M059J (cell line): ENCODE measurements around the gene ZCCHC14. TPM values are rescaled to one million over a fixed set of nuclear protein-coding genes. Genes with fewer than 3 reads are reported as not detected.

Experiments used
- DNase-seq: peaks from one replicate; pipeline ENCODE4 v3.0.0-alpha.2; 2012; ENCODE audit warnings: low read depth
- total RNA-seq: library from RNA; depleted of rRNA; stranded (reverse); fragments of >200 nt; shearing (Covaris generic); gene quantifications from 2 replicates; pipeline ENCODE4 v1.2.3, GENCODE V29; 2014

Gene ZCCHC14
- total RNA-seq, 1 experiment from 2014 or later, result 7.8 TPM

DNA sequence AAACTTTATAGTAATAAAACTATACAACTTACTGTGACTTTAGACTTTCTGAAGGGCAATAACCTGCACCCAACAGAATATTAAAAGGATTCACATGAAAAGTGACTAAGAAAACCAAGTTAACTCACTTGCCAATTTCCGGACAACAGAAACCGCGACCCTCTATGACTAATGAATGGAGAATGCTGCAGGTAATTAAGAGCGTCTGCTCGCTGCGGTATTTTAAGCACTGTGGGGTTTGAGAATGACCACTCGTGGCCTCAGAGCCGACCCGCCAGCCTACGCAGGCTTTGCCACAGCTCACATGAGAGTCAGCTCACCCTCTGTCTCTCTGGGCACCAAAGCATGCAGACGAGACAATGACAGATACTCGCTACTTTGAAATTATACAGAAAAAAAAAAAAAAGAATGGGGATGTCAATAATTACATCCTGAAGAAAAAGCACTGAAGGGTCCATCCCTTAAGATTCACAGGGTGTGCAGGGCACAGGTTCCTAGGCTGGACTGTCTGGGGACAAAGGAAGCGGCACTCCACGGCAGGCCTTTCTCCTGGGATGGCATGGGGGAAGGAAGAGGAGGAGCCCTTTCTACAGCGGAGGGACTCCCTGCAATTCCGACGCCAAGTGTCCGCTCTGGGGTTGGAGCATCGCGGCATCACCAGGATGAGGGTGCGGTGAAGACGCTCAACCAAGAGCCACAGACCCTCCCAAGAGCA, 35.0 kb downstream of the ZCCHC14 start:
- peak; percentile 99 for DNase-seq

DNA sequence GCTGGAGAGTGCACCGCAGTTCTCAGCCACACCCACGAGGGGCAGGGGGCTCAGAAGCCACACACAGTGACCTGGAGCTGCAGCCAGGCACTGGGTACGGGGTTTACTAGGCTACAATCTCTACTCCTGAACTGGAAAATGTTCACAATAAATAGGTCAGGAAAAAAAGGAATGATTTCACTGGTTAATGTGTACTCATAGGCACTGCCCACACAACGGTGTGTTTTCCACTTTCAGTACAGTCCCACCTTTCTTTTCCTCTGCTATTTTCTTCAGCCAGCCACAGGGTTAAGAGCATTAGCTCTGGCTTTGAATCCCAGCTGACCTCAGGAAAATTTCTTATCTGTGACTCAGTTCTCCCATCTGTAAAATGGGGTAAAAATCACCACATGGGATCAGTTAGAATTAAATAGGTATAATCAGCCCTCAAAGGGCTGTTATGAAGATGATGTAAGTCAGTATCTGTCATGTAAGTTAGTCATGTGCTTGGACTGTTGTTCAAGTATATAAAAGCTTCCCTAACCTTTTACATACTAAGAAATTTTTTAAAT, 35.7 kb downstream of the ZCCHC14 start:
- DNase-seq, result no peak

DNA sequence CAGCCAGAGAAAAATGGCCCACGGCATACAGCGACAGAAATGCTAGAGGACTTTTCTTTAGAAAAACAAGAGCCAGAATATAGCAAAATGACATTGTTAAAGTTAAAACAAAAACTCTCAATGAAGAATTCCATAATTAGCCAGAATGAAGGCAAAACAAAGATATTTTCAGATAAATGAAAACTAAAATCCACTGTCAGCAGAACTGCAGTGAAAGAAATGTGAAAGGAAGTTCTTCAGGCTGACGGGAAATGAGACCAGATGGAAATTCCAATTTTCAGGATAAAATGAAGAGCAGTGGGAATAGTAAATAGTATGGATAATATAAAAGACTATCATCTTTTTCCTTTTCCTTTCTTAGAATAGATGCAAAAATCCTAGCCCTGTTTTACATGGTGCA, 38.4 kb downstream of the ZCCHC14 start:
- no peak for DNase-seq

DNA sequence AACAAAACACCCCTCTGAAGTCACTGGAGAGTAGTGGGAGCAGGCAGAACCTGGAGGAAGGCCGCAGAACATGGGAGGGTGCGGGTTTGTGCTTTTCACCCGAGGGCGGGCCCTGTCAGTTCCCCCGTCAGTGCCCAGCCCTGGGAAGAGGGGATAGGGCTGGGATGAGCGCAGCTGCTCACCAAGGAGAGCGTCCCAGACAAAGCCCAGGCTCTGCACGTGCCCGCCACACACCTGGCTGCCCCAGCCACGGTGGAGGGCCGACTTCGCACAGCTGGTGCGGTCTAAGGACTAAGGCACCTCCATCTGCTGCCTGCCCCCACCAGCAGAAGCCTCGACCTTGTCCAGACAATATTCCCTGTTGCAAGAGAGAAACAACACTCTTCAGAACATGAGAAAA, 39.5 kb downstream of the ZCCHC14 start:
- no peak for DNase-seq

DNA sequence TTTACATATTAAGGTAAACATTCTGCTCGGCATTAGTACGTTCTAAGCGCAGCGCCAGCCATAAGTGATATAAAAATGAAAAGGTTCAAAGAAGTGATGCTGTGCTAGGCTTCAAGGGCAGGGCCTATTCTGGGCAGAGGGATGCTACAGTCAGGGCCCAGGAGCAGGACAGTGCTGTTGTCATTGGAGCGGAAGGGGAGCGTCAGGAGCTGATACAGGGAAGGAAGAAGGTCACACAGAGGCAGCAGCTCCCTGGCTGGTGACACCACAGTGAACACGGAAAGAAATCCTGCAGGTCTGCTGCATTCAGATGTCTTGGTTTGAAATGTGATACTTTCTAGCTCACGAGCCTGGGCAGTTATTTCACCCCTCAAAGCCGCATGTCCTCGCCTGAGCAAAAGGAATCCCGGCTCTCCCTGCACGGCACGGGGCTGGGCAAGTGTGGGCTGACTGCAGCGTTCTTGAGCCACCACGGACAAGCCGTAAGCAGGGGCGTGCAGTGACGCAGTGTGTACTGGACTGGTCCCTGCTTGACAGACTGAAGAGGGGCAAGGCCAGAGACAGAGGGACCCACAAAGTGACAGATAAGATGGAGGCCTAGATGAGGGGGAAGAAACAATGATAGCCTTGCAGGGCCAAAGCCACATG, 41.1 kb downstream of the ZCCHC14 start:
- DNase-seq, result no peak

DNA sequence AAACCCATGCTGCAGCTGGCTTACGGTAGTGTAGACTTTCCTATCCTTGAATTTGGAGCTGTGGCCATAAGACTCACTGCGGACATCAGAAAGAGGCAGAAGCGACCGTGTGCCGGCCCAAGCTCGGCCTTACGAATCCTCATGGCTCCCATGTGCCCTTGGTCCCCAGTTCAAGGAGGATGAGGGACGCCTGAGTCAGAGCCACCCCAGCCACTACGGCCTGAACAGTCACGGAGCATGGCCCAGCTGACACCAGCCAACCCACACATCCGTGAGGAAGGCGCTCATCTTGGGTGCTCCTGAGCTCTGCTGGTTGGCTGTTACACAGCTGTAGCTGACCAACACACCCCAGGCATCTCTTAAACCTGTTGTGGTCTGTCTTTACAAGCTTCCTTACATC, 44.0 kb downstream of the ZCCHC14 start:
- no peak for DNase-seq

DNA sequence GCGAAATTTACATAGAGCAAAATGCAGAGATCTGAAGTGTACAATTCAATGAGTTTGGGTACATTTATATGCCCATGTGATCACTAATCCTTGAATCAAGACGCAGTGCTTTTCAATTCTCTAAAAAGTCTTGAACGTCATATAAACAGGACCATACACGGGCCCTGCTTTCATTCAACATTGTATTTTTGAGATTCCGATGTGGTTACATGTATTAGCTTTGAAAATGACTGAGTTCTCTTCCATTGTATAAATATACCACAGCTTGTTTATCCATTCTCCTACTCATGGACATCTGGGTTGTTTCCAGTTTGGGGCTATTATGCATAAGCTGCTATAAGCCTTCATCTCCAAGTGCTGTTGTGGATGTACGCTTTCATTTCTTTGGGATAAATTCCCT, 45.5 kb downstream of the ZCCHC14 start:
- peak; percentile 44 for DNase-seq

DNA sequence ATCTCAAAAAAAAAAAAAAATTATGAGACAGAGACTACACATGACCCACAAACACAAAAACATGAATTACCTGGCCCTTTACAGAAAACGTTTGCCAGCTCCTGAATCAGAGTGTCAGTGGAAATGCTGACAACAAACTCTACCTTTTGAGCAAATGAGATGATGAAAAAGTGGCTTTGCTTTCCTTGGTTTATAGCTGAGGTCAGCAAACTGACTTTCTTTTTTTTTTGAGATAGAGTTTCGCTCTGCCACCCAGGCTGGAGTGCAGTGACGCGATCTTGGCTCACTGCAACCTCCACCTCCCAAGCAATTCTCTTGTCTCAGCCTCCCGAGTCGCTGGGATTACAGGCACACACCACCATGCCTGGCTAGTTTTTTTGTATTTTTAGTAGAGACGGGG, 46.3 kb downstream of the ZCCHC14 start:
- no peak for DNase-seq

DNA sequence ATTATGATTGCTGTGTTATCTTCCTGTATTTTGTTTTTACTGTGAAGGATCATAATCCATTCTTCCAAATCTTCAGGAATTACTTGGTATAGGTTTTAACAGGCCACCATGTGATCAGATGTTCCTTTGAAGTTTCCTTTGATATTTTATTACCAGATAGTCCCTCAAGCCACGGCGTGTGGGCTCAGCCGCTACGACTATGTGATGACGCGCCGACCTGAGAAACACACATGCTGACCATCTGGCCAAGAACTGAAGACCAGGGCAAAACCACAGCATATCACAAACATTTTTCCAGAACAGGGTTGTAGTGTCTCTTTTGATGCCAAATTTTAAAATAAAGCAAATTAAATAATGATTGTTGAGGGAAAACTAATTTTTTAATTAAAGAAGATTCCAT, 47.3 kb downstream of the ZCCHC14 start:
- DNase-seq, result no peak

DNA sequence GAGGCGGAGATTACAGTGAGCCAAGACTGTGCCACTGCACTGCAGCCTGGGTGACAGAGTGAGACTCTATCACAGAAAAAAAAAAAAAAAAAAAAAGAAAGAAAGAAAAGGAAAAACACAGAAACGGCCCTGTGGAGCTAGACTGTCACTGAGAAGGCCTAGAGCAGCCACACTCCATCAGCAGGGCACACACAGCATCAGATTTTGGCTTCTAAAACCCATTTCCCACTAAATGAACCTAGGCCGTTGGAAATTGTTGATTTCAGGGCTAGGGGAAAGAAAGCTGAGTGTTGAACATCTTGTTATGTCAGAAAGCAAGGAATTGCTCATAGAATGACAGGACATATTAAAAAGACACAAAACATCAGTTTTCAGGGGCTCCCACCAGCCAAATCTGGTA, 48.9 kb downstream of the ZCCHC14 start:
- DNase-seq, result no peak

DNA sequence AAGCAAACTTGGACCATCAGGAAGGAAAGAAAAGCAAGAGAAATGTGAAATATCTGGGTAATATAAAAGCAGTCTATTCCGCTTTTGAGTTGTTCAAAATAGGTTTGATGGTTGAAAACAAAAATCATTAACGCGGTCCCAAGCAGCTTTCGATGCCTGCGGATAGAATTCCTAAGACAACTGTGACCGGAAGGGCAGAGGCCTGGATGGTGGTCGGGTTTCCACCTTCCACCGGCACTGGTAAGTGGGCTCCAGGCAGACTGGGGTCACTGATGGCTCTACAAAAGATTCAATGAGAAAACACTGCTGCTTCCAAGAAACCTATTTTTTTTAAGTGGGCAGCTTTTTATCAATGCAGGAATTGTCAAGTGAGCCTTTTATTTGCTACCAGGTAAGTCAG, 49.8 kb downstream of the ZCCHC14 start:
- DNase-seq, result no peak

DNA sequence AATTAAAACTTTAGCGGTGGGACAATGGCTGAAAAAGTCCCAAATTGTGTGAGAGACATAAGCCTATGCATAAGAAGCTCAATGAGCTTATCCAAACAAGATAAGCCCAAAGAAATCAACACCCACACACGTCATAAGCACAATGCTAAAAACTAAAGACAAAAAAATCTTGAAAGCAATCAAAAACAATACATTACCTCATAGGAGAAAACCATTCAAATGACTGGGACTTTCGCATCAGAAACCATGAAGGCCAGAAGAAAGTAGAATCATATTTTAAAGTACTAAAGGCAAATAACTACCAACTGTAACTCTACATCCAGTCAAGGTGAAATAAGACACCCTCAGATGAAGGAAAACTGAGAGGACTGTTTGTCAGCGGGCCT, 50.2 kb downstream of the ZCCHC14 start:
- DNase-seq, result no peak

DNA sequence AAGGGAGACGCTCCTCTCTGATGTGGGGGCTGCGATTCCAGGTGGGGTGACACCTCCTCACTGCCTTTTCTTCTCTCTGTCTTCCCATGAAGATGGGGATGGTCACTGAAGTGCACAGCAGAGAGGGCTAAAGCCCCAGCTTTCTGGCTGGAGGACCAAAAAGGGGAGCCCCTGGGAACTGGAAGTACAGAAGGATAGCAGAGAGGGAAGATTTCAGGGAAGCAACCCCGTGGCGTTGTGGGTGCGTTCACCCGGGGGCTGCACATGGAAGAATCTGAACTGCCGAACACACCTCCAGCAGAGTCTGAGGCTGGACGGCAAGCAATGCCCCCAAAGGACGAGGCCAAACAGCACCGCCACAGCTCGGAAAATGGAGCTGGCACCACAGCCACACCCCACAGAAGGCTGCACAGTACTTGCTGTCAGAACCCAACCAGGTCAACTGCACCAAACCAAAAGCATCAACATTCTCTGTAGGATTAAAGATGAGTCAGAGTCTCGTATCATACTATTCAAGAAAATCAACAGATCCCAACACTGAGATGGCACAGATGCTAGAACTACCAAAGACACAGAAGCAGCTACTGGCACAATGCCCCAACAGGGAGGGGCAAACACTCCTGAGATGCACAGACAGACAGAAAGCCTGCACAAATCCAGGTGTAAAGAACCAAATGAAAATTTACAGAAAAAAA, 50.8 kb downstream of the ZCCHC14 start:
- peak; percentile 48 for DNase-seq

DNA sequence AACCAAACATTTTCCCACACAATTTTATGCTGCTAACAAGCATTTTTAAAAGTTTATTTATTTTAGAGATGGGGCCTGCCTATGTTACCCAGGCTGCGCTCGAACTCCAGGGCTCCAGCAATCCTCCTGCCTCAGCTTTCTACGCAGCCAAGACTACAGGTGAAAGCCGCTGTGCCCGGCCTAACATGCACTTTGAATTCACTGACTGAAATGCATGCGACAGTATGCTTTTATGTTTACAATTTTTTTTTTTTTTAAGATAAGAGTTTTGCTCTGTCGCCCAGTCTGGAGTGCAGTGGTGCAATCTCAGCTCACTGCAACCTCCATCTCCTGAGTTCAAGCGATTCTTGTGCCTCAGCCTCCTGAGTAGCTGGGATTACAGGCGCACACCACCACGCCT, 52.9 kb downstream of the ZCCHC14 start:
- DNase-seq, result no peak

DNA sequence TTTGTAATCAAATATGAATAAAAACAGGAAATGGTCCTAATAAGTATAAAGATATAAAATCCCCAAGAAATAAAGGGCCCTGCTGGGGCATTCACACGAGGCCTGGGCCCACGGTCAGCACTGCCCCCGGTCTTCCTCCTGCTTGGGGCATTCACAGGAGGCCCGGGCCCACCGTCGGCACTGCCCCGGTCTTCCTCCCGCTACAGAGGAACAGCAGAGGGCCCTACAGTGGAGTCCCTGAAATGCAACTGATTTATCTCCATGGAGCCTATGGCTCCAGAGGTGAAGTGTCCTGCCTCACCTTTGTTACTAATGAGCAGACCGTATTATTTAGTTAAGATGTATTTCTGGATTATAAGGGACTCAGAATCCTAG, 54.2 kb downstream of the ZCCHC14 start:
- DNase-seq, result no peak

DNA sequence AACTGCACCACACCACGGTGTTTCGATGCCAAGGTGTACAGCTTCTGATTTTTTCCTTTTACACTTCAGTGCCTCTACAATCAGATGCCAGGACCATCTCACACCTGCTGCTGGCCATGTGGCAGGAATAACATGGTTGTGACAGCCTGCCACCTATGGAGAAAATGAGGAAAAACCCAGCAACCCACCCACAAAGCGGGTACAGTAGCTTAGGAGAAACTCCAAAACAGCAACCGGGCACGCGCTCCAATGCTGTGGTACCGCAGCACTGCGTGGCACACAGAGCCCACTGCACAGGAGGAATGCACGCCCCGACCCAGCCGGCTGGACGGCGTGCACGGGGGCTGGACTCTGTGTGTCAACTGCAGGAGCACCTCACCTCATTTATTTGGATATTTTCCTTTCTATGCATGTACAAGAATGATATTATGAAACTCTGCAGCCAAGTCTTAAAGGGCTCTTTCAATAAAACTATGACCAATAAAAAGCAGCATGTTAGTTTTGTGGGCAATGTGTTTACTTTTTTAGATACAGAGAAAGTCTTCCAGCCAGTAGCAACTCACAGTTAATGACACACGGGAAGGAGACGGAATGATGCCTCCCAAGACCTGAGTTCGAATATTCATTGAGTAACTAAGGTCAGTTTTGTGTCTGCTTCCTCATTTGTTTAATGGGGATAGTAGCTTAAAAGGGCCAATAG, 54.8 kb downstream of the ZCCHC14 start:
- peak; percentile 19 for DNase-seq

DNA sequence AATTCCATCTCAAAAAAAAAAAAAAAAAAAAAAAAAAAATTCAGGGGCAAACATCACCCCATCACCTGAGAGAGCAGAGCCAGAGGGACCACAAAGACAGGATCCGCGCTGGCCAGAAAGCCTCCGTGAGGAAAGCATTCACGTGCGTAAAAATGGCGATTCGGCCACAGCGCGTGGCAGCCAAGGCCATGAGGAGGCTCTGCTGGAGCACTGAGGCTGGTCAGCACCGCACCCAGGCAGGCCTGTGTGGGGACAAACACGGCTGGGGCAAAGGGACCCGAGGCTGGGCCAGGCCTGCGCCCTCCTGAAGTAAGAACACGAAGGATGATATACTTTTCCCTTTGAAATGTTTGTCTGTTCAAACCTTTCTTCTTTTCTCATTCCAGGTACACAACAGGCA, 55.5 kb downstream of the ZCCHC14 start:
- no peak for DNase-seq

DNA sequence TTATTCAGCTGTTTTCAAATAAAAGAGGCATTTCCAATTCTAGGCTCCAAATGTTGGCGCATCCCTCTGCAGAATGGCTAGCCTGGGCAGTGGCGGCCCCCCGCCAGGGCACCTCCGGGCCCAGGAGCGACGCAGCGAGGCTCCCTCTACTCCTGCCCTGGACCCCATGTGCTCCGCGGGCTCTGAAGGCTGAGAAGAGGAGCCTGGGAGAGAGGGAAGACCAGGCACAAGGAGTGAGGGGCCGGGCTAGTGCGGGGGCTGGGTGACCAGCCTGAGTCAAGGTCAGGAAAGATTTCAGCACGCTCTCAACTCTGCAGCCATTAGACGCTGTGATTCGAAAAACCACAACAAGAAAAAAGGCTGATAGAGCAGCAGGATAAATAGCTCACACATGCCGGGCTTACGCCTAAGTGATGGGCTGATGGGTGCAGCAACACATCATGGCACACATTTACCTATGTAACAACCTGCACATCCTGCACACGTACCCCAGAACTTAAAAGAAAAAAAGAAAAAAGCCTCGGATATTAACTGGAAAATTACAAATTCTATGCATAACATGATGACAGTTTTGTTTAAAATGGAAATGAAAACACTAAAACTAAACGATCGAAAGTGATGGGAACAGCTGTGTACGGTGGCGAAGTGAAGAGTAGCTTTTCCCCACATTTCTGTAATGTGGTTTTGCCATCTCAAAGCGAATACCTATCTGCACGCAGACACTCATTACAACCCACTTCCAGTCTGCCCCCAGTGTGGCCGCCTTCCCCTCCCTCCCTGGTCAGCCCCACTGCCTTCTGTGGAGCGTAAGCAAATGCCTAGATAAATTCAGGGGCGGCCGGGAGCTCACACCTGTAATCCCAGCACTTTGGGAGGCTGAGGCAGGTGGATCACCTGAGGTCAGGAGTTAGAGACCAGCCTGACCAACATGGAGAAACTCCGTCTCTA, 56.3 kb downstream of the ZCCHC14 start:
- DNase-seq, result no peak

DNA sequence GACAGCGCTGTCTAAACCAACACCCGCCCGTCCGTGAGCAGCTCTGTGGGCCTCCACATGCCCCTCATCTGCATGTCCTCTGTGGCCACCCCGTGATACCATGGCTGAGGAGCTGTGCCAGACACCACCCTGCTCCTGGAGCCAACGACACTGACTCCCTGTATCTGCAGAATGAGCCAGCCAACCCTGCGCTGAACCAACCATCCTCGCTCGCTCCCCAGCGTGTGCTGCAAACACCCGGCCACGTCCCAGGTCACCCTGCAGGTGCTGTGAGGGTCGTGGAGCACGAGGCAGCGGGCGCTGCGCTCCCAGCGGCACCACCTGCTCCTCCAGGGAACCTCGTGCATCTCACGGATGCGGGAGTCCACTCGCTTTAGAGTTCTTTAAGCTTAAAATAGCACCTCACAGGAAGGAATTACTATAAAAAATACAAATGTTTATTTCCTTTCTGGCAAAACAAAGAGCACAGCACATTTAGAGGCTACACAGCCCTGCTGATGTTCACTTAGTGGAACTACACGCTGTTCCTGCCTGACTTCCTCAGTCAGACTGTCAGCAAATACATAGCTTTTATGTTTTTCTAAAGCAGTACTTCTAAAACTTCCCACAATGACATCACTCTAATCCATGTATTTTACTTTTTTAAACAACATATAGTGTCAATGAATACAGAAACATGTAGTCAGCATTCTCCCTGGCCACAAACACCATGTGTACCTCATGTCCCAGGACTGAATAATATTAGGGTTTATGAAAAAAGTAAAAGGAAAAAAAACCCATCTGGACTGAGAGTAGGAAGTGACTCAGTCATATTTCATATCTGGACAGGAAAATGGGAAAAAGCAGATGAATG, 57.2 kb downstream of the ZCCHC14 start:
- peak; percentile 26 for DNase-seq

DNA sequence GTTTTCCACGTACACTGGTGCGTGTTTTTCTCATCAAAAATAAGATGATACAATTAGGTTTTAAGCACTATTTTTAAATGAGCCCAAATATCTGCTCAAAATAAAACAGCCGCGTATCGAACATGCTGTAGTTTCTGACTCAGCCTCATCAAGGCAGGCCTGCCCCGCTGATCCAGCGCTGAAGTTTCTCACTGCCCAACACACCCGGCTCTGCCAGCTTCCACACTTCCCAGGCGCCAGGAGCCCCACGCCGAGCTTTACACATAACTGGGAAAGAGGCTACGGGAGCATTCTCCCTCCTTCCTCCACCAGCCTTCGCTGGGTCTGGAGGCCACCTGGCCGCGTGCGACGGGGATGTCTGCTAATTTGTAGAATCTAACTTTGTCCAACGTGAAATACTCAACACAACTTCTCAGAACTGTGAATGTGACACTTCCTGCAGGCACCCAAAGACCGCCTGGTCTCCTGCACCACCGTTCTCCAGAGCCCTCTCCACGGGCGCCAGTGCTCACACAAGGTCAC, 58.6 kb downstream of the ZCCHC14 start:
- no peak for DNase-seq
